Right lobe of liver (tissue), 4 donors: ENCODE data around the gene TP53BP1.

Experiments used
- CTCF ChIP-seq, 4 donors: fragments of 200-600 bp in 3 of 4; fragments of 450-650 bp in 1 of 4; IDR thresholded peaks; one replicate each; pipeline versions ENCODE4 v1.5.1 to v1.8.0; 2016 to 2022; ENCODE audit warnings: antibody characterized with exemption in 4 of 4, mild to moderate bottlenecking in 2 of 4
- POLR2A ChIP-seq: fragments of 450-650 bp; IDR thresholded peaks from one replicate; pipeline ENCODE4 v1.6.1; 2017; ENCODE audit warnings: antibody characterized with exemption, mild to moderate bottlenecking
- donor health status: DM: no; HTN: no; CAD: no.
- donor health status: DM: no; HTN: no; CAD: no.
- donor health status: DM: no; HTN: yes; CAD: no.

DNA sequence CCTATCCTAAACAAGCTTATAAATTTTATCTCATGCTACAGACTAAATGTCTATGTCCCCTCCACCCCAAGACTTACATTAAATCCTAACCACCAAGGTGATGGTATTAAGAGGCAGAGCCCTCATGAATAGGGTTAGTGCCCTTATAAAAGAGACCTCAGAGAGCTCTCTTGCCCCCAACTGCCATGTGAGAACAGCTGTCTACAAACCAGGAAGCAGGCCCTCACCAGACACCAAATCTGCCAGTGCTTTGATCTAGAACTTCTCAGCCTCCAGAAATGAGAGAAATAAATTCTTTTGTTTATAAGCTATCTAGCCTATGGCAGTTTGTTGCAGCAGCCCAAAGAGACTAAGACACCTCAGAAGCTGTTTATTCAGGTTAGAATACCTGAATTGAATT lies 58.5 kb downstream of the TP53BP1 start:
- TF ChIP-seq CTCF (IDR thresholded peaks at IDR 0.05) (no peak), POLR2A (no peak)
